HG02970 (cell line): ENCODE measurements around the gene LRRC17.
"Not testable (repeated sequence)": the region's sequence is repeated elsewhere in the genome, so short reads cannot be mapped to it uniquely, and the experiment has no call there.

Experiments
- ATAC-seq: cut with Tn5 transposase; IDR thresholded peaks from one replicate; pipeline ENCODE4 v1.9.1; 2021; ENCODE audit warnings: mild to moderate bottlenecking, moderate library complexity, moderate number of reproducible peaks; ENCODE audit not compliant: unreplicated experiment, low FRiP score

LRRC17 gene

DNA sequence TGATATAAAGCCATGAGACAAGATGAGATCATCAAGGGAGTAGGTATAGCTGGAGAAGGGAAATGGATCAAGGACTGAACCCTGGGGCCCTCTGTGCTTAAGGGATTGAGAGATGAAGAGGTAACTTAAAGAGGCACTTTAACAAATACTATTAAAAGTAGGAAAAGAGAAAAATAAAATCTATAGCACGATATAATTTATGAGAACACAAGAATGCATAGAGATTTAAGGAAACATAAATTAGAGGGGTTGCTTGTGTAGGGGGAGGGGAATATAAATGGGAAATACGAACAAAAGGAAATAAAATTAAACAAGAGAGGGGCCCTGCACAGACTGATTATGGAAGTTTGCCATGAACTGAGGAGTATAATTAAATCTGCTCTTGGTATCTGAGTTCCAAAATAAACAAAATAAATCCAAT, 15.6 kb upstream of the LRRC17 start:
- ATAC-seq = no peak

DNA sequence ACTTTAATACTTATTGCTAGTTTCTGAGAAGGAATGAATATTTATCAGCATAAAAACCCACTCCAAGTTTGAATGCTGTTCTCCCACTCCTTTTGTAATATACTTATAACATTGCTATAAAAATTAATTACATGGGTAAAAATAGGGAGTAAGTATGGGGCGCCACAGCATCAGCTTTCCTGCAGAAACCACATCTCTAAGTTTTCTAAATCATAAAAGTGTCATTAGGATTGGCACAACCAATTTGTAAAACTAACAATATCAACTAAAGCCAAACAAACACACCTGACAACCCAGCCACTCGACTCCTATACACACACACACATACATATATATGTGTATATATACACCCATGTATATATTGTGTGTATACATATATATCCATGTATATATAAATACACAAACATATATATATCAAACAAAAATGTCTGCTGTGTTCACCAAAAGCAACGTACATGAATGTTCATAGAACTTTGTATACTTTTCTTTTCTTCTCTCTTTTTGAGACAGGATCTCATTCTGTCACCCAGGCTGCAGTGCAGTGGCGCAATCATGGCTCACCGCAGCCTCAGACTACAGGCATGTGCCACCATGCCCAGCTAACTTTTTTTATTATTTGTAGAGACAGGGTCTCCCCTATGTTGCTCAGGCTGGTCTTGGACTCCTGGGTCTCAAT, 14.8 kb upstream of the LRRC17 start:
- no peak for ATAC-seq

DNA sequence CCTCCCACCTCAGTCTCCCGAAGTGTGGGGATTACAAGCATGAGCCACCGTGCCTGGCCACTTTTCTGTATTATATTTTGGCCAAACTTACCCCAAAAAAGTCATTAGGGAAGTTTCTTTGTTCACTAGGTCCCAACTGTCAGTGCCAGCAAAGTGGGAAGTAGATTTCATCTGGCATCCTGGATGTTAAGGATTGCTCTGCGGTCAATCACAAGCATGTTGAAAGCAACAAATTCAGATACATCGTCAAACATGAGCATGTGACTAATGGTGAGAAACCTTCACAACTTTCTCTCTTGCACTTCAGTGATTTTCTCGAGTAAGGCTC, 14.3 kb upstream of the LRRC17 start:
- no peak for ATAC-seq

- not testable (repeated sequence) for ATAC-seq
Observed at GRCh38 chr7:102902052-102902451, 10.7 kb upstream of the LRRC17 start.

DNA sequence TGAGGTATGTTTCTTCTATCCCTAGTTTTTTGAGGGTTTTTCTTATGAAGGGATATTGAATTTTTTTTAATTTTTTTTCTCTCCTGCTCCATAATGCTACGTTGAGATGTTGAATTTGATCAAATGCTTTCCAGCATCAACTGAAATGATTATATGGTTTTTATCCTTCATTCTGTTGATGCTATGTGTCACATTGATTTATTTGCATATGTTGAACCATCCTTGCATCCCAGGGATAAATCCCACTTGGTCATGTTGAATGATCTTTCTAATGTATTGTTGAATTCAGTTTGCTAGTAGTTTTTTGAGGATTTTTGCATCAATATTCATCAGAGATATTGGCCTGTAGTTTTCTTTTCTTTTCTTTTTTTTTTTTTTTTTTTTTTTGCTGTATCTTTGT, 9.2 kb upstream of the LRRC17 start:
- not testable (repeated sequence) for ATAC-seq

- no peak for ATAC-seq
Observed at GRCh38 chr7:102908676-102909075, 4.1 kb upstream of the LRRC17 start.

DNA sequence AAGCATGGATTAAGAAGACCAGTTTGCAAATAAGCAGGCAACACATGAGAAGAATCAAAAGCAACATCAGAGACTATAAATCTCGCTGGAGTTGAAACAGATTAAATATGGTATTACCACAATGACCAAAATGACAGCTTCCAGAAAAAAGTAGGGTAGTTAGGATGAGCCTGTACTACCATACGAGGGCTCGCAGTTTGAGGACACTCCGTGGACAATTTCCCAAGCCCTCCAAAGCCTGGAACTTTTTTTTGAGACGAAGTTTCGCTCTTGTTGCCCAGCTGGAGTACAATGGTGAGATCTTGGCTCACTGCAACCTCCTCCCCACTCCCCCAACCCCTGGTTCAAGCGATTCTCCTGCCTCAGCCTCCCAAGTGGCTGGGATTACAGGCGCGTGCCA, 1.0 kb downstream of the LRRC17 start:
- no peak for ATAC-seq

- ATAC-seq = no peak
Observed at GRCh38 chr7:102914585-102914984, 1.8 kb downstream of the LRRC17 start.

GRCh38 chr7:102916426-102916825, 3.6 kb downstream of the LRRC17 start:
- ATAC-seq = no peak

GRCh38 chr7:102916881-102917280, 4.1 kb downstream of the LRRC17 start:
- no peak for ATAC-seq

DNA sequence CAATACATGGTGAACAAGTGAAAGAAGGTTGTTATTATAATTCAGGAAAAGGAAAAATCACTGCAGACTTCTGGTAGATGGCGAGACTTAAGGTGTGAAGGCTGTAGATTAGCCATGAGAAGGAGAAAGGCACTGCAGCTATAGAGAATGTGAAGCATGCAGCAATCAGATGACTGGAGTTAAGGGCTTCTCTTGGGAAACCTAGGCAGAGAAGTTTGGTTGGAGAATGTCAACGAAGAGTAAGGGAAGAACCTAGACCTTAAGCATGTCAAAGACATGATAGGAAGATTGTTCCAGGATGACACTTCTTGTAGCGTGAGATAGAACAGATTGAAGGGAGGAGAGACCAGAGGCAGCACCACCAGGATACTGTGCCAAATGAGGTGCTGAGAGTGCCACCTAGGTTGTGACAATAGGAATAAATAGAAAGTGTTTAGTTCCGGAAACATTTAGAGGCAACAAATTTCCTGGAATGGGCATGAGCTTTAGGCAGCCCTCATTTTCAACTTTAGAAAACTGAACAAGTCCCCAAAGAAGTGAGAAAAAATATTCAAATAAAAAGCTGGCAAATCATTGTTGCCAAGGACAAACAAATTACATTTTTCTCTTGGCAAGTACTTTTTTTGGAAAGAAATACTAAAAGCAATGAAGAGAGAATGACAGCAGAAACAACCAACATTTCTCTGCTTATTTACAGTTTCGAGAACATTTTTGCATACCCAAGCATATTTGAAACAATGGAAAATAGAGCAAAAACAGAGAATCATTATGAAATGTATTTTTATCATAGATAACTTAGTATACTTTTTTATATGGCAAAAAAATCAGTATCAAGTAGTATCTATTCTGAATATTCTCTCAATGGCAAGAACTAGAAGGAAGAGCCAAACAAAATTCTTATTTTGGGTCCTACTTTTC, 4.9 kb downstream of the LRRC17 start:
- ATAC-seq = no peak

- no peak for ATAC-seq
Observed at GRCh38 chr7:102918845-102919244, 6.0 kb downstream of the LRRC17 start.

DNA sequence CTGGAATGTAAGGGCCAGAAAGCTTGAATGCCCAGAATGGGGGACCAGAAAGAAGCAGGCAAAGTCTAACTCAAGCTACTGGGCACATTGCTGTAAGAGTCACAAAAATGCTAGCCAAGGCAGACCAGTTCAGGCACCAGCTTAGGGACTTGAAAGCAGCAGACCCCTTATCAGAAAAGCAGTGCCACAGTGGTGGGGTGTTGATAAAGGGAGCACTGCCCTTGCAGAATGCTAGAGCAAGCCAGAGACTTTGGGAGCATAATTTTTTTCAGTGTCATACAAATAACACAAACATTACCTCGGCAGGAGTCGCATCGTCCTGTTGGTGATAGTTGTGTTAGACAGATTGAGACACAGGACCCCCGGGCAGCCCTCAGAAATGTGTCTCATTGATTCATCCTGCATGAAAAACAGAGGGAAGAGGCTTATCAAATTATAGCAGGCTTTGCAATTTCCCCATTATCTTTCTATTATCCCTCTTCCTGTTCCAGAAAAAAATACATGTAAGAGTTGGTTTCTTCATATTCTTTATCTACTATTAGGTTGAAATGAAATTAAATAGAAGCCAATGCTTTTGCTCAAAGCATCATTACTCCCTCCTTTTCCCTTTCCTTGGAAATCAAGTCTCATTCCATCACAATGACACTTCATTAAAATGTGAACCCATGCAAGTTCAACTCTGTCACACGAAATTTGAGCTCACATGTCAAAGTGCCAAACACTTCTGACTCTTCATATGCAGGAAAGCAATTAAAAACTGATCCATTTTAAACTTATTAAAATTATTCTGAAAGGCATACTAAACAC, 13.4 kb downstream of the LRRC17 start:
- ATAC-seq = no peak

- no peak for ATAC-seq
Observed at GRCh38 chr7:102926783-102927140, 14.0 kb downstream of the LRRC17 start.

DNA sequence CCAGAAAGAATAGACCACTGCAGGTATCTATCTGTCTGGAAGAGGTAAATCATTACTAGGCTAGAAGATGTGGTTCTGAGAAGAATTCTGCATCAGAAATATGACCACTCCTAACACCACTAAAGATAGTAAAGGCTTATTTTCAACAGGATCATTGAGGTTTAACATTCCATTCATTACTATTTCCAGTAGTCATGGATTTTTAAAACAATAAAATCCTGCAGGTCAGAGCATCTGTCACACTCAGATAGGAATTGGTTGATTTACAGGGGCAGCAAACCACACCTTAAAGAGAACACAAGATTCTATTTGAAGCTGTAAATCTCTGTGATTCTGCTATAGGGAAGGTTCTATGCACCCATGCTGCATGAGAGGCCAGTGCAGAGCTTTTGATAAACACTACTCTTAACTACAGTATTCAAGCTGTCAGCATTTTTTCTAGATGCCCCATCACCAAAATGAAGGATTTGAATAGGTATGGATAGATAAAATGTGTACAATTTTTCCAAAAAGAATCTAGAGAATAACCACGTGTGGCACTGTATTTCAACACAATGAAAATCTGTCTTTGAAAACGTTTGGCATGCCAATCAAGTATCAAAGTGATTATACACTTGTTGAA, 14.6 kb downstream of the LRRC17 start:
- ATAC-seq = no peak

DNA sequence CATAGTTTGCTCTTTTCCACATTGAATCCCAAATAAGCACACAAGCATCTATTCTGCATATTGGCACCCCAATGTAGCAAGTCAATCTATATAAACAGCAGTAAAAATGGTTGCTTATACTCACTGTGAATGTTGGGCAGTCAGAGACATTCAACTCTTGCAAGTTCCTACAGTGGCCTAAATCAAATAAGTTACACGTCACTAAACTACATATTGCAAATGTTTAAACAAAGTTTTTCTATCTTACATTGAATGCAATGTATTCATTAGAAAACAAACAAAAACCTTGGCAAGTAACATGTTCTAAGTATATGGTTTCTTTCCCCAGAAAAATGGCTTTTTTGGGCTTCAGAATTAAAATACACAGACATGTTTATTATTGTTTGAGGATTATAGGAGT, 19.0 kb downstream of the LRRC17 start:
- ATAC-seq = no peak

GRCh38 chr7:102933763-102934162, 21.0 kb downstream of the LRRC17 start:
- no peak for ATAC-seq

DNA sequence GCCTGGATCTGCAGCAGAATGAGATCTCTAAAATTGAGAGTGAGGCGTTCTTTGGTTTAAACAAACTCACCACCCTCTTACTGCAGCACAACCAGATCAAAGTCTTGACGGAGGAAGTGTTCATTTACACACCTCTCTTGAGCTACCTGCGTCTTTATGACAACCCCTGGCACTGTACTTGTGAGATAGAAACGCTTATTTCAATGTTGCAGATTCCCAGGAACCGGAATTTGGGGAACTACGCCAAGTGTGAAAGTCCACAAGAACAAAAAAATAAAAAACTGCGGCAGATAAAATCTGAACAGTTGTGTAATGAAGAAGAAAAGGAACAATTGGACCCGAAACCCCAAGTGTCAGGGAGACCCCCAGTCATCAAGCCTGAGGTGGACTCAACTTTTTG, 21.4 kb downstream of the LRRC17 start:
- ATAC-seq = no peak

DNA sequence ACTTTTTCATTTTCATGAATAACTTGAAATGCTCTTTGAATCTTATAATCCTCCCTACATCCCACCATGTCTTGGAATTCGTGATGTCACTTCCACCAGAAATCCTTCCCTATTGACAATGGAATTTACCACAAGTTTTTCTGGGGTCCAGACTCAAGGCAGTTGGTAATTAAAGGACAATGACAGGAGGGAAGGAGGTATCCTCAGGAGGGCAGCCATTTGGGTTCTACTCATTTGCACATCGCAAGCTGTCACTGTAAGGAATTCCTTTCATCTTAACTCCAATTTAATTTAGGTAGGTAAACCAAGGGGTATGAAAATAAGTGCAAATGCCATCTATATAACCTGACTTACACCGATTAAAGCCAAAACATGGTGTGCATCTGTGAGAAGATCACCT, 21.9 kb downstream of the LRRC17 start:
- ATAC-seq = no peak

GRCh38 chr7:102935450-102936115, 22.8 kb downstream of the LRRC17 start:
- no peak for ATAC-seq
